Subcutaneous abdominal adipose tissue (tissue), 5 donors: ENCODE data around the gene PALLD.
A peak's percentile ranks its signal among the peaks of the same experiment; 100 is the strongest.

Source experiments
- H3K27ac ChIP-seq: one replicate; pipeline ENCODE4 v1.7.0; 2013; ENCODE audit warnings: low read depth, mild to moderate bottlenecking, inconsistent platforms, low read length, moderate library complexity
- H3K27me3 ChIP-seq, 5 donors: one replicate each; pipeline ENCODE4 v1.7.0; 2013; ENCODE audit warnings: low read length in 5 of 5, inconsistent platforms in 1 of 5; ENCODE audit not compliant: control insufficient read depth in 5 of 5, insufficient read depth in 4 of 5
- H3K36me3 ChIP-seq, 5 donors: one replicate each; pipeline ENCODE4 v1.7.0; 2013; ENCODE audit warnings: low read length in 5 of 5; ENCODE audit not compliant: control insufficient read depth in 5 of 5, insufficient read depth in 5 of 5
- H3K4me1 ChIP-seq, 5 donors: one replicate each; pipeline ENCODE4 v1.7.0; 2013; ENCODE audit warnings: low read length in 5 of 5, mild to moderate bottlenecking in 3 of 5, moderate library complexity in 1 of 5; ENCODE audit not compliant: control insufficient read depth in 5 of 5, insufficient read depth in 5 of 5
- H3K4me3 ChIP-seq, 5 donors: one replicate each; pipeline ENCODE4 v1.7.0; 2013; ENCODE audit warnings: low read length in 5 of 5, low read depth in 1 of 5
- H3K9ac ChIP-seq, 5 donors: one replicate each; pipeline ENCODE4 v1.7.0; 2013; ENCODE audit warnings: low read length in 5 of 5, mild to moderate bottlenecking in 4 of 5, moderate library complexity in 3 of 5
- H3K9me3 ChIP-seq, 5 donors: one replicate each; pipeline ENCODE4 v1.7.0; 2013; ENCODE audit warnings: low read length in 5 of 5; ENCODE audit not compliant: control insufficient read depth in 5 of 5
- donor health status: healthy.
- donor health status: healthy.
- donor health status: healthy.
- donor health status: healthy.
- donor health status: healthy.

PALLD gene

DNA sequence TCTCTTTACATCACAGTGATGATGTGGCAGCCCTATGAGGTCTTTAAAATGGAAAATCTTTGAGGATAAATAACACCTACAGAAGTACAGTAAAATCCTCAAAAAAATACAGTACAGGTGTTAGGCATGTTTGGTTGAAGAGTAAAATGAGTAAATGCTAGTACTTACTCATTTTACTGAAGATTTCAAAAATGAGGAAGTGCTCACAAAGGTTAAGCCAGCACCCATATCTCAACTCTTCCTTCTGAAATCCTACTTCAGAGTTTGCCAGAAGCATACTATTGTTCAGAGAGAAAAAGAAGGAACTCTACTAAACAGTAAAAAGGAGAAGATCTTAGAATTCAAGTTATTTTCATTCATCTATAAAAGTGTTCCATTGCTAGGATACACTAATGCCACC lies 382.3 kb downstream of the PALLD start:
- H3K27ac ChIP-seq = no peak overlapping the region
- no peaks in the 10 kb centered on the region for H3K27me3 ChIP-seq
- peak overlapping the region in 1 of 5 donors; percentile 66 for H3K9ac ChIP-seq
- H3K4me3 ChIP-seq = no peak overlapping the region
- H3K9me3 ChIP-seq = no peaks in the 10 kb centered on the region
- peaks cover 0 to 33% (median 21%) of the 10 kb centered on the region in 5 donors for H3K4me1 ChIP-seq
- H3K36me3 ChIP-seq = peaks cover 0 to 2% (median 0%) of the 10 kb centered on the region in 5 donors

DNA sequence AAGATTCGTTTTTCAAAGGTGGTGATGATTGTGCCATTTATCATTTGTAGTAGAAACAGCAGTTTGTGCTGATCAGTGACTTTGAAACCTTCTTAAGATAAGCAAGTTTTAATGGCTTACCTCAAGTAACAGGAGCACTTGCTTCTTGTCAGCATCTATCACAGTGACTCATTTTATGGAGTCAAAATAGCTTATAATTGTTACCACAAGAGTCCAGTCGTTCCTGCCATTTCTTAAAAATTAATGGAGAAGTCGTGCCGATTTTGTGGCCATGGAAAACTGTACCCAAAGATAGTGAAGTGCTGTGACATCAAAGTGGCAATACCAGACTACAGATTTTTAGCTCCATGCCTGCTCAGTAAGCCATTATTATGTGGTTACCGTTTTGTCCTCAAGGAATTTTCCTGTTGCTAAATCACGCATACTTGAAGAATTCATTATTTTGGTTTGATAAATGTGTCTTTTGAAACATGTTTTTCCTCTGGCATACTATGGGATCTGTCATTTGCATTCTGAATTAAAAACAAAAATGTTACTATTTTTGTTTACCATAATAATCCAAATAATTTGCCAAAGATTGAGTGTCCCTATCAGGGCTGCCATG lies 383.3 kb downstream of the PALLD start:
- H3K9ac ChIP-seq = no peak overlapping the region
- no peak overlapping the region for H3K27ac ChIP-seq
- H3K4me3 ChIP-seq = no peak overlapping the region
- no peaks in the 10 kb centered on the region for H3K27me3 ChIP-seq
- H3K9me3 ChIP-seq = no peaks in the 10 kb centered on the region
- peaks cover 0 to 2% (median 0%) of the 10 kb centered on the region in 5 donors for H3K36me3 ChIP-seq
- H3K4me1 ChIP-seq = peaks cover 0 to 38% (median 21%) of the 10 kb centered on the region in 5 donors

GRCh38 chr4:168880811-168881595 lies 384.2 kb downstream of the PALLD start:
- Histone ChIP-seq H3K27me3 (no peaks in the 10 kb centered on the region), H3K9me3 (no peaks in the 10 kb centered on the region), H3K9ac (no peak overlapping the region), H3K4me3 (no peak overlapping the region), H3K27ac (no peak overlapping the region), H3K36me3 (peaks cover 0 to 2% (median 0%) of the 10 kb centered on the region in 5 donors), H3K4me1 (peaks cover 0 to 38% (median 21%) of the 10 kb centered on the region in 5 donors)

- Histone ChIP-seq H3K4me1 (peaks cover 0 to 38% (median 21%) of the 10 kb centered on the region in 5 donors), H3K27me3 (no peaks in the 10 kb centered on the region), H3K27ac (no peak overlapping the region), H3K4me3 (no peak overlapping the region), H3K36me3 (peaks cover 0 to 2% (median 0%) of the 10 kb centered on the region in 5 donors), H3K9me3 (no peaks in the 10 kb centered on the region), H3K9ac (no peak overlapping the region)
Observed at GRCh38 chr4:168881781-168882420, 385.0 kb downstream of the PALLD start.

GRCh38 chr4:168882650-168883233 lies 385.9 kb downstream of the PALLD start:
- Histone ChIP-seq H3K4me1 (peaks cover 0 to 38% (median 20%) of the 10 kb centered on the region in 5 donors), H3K36me3 (peaks cover 0 to 2% (median 0%) of the 10 kb centered on the region in 5 donors), H3K9me3 (no peaks in the 10 kb centered on the region), H3K4me3 (no peak overlapping the region), H3K9ac (no peak overlapping the region), H3K27ac (no peak overlapping the region), H3K27me3 (no peaks in the 10 kb centered on the region)

- Histone ChIP-seq H3K27me3 (no peaks in the 10 kb centered on the region), H3K4me3 (no peak overlapping the region), H3K4me1 (peaks cover 0 to 36% (median 16%) of the 10 kb centered on the region in 5 donors), H3K9me3 (no peaks in the 10 kb centered on the region), H3K9ac (no peak overlapping the region), H3K27ac (no peak overlapping the region), H3K36me3 (peaks cover 0 to 2% (median 0%) of the 10 kb centered on the region in 5 donors)
Observed at GRCh38 chr4:168883513-168883912, 386.7 kb downstream of the PALLD start.

- H3K27me3 ChIP-seq = no peaks in the 10 kb centered on the region
- no peak overlapping the region for H3K27ac ChIP-seq
- no peak overlapping the region for H3K4me3 ChIP-seq
- no peak overlapping the region for H3K9ac ChIP-seq
- H3K4me1 ChIP-seq = peaks cover 0 to 26% (median 9%) of the 10 kb centered on the region in 5 donors
- H3K36me3 ChIP-seq = peaks cover 0 to 2% (median 0%) of the 10 kb centered on the region in 5 donors
- H3K9me3 ChIP-seq = no peaks in the 10 kb centered on the region
Observed at GRCh38 chr4:168884251-168885124, 387.6 kb downstream of the PALLD start.

DNA sequence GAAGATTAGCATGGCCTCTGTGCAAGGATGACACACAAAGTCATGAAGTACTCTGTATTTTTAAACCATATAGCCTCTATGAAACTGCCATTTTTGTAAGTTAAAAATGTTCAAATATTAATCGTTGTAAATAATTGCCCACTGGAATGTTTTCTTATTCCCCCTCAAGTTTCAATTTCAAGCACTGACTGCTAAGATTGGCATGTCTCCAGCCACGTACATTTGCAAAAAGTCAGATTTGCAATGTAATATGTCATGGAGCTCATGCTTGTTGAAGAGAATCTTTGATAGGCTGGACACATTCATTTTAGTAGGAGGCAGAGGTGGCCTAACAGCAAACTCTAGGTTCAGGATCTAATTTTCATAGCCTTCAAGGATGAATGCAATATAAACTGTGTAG lies 388.5 kb downstream of the PALLD start:
- Histone ChIP-seq H3K36me3 (peaks cover 0 to 3% (median 2%) of the 10 kb centered on the region in 5 donors), H3K27ac (no peak overlapping the region), H3K4me3 (no peak overlapping the region), H3K9ac (no peak overlapping the region), H3K27me3 (no peaks in the 10 kb centered on the region), H3K4me1 (peaks cover 0 to 23% (median 6%) of the 10 kb centered on the region in 5 donors), H3K9me3 (no peaks in the 10 kb centered on the region)

DNA sequence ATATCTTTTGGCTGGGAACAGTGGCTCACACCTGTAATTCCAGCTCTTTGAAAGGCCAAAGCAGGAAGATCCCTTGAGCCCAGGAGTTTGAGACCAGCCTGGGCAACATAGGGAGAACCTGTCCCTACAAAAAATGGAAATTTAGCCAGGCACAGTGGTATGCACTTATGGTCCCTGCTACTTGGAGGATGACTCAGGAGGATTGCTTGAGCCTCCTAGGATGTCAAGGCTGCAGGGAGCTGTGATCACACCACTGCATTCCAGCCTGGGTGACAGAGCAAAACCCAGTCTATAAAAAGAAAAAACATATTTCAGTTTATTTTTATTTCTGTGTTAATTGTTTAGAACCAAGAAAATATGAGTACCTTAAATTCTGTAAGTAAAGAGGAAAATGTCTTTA lies 389.5 kb downstream of the PALLD start:
- H3K36me3 ChIP-seq = peaks cover 5 to 13% (median 9%) of the 10 kb centered on the region in 5 donors
- no peaks in the 10 kb centered on the region for H3K27me3 ChIP-seq
- no peak overlapping the region for H3K27ac ChIP-seq
- no peaks in the 10 kb centered on the region for H3K9me3 ChIP-seq
- H3K4me3 ChIP-seq = no peak overlapping the region
- H3K4me1 ChIP-seq = peaks cover 0 to 17% (median 0%) of the 10 kb centered on the region in 5 donors
- H3K9ac ChIP-seq = no peak overlapping the region
